HG03108 (cell line): ENCODE results near the gene PNPLA3.

Experiments used
- ATAC-seq: cut with Tn5 transposase; IDR thresholded peaks from one replicate; pipeline ENCODE4 v1.9.1; 2021; ENCODE audit warnings: moderate library complexity; ENCODE audit not compliant: unreplicated experiment

PNPLA3 gene

DNA sequence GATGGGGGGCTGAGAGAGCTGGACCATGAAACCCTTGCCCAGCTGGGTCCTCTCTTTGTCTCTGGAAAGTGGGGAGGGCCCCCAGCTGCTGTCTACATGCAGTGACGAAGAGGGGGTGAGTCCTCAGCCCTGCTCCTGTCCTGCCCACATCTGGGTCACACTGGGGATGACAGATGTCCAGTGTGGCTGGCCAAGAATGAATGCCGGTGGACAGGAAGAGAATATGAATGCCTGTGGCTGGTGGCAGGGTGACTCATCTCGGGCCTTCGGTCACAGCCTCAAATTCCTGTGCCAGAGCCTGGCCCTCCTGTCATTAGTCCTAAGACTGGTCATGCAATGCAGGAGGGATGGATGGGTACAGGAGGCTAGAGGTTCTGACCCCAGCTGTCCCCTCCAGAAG lies 2.2 kb upstream of the PNPLA3 start:
- no peak for ATAC-seq

DNA sequence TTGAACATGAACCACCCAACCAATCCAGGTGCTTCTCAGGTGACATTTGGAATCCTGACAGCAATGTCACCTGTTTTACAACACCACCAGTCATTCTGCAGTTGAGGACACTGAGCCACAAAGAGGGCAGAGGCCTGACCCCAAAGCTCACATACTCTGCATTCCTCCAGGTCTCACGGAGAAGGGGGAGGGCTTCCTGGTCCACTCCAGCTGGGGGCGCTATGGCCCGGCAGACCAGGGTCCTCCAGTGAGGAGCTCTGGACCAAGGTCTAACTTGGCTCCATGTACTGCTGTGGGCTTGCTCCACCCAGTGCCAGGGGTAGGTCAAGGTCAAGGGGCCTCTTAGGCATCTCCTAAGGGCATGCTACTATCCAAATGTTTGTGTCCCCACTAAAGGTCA lies 1.5 kb upstream of the PNPLA3 start:
- no peak for ATAC-seq

DNA sequence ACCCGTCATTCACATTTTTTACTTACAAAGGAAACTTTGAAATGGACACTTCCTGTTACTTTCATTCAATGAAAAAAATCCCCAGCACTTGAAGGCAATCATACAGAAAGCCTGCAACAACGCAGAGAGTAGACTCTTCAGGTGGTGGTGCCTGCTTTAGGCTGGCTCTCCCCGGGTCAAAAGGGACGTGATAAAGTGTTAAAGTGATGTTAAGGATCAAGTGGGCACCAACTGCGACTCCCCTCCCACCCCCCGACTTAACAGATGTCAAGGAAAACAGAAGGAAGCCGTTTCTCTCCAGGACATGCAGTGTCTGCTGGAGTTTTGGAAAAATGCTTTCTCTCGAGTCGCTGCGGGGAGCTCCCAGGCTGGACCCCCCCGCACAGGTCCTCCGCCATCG lies 414 bp upstream of the PNPLA3 start:
- ATAC-seq = no peak

DNA sequence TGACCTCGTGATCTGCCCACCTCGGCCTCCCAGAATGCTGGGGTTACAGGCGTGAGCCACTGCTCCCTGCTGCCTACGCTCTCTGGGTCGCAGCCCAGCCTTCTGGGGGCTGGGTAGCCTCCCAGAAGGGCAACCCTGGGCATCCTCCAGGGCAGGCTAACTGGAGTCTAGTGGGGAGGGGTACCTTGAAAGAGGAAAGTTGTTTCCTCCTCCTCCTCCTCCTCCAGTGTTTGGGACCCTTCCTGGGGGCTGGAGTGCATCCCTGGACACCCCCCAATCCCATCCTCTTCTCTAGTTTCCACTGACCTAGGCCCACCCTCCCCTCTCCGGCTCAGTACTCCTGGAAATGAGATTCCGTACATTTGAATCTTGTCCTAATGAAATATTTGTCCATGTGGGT lies 1.3 kb downstream of the PNPLA3 start:
- ATAC-seq = no peak

DNA sequence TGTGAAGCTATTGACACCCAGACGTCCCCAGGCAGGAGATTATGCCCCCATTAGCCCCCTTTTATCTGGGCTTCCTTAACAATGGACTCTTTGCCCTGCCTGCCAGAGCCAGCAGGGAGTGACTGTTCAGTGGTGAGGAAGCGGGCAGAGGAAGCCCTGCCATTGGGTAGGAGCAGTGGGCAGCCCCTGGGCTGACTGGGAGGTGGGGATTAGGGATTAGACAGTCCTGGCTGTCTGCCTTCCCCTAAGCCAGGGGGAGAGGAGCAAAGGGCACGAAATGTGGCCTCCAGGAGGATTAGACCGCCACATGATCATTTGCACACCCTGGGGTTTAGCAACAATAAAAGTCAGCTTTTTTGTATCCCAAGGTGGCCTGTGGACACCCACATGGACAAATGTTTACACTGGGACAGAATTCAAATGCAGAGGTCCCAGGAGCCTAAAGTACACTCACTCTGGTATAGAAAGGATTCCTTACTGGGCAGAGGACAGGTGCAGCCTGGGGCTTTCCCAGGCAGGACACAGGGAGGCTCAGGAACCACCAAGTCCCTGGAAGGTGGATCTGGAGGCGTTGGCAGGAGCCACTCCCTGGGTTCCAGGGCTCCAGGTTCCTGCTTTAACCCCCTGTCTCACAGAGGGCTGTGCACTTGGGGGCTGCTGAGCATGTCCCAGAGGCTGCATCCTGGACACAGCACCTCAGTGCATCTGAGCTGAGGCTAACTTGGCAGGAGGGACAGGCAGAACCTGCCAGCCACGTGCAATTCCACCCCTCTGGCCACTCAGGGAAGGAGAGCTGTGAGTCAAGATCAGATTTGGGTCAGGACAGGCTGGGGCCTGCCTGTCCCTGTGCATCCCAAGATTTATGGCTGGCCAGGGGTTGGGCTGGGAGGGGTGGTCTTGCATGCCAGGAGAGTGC lies 2.1 kb downstream of the PNPLA3 start:
- ATAC-seq = no peak

DNA sequence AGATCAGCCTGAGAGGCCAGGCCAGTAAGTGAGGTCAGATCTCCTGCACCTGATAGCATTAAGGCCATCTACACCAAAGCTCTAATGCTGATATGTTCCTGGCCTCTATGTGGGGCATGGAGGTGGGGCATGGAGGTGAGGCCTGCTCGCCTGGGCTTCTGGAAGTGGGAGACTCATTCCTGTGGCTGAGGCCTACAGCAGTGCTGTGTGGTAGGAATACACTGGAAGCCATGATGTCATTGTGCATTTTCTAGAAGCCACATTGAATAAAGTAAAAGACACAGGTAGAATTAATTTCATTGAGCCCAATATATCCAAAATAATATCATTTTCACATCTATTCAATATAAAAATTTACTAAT lies 2.7 kb downstream of the PNPLA3 start:
- no peak for ATAC-seq

DNA sequence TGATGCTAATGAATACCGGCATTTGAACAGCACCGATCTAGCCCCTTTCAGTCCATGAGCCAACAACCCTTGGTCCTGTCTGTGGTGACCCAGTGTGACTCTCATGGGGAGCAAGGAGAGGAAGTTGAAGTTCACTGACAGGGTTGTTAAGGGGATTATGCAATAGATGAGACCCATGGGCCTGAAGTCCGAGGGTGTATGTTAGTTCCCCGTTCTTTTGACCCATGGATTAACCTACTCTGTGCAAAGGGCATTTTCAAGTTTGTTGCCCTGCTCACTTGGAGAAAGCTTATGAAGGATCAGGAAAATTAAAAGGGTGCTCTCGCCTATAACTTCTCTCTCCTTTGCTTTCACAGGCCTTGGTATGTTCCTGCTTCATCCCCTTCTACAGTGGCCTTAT lies 4.9 kb downstream of the PNPLA3 start:
- no peak for ATAC-seq

DNA sequence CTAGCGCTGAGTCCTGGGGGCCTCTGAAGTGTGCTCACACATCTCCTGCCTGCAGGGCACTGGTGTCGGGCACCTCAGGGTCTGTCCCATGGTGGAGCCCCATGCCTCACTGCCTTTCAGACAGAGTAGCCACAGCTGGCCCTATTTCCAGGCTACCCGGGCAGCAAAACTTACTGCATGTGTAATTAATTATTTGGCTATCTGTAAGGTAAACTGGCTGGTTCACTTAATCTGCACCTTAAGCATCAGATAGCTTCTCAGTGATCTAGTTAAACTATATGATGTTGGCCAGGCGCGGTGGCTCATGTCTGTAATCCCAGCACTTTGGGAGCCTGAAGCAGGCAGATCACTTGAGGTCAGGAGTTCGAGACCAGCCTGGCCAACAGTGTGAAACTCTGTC lies 5.3 kb downstream of the PNPLA3 start:
- ATAC-seq = no peak

DNA sequence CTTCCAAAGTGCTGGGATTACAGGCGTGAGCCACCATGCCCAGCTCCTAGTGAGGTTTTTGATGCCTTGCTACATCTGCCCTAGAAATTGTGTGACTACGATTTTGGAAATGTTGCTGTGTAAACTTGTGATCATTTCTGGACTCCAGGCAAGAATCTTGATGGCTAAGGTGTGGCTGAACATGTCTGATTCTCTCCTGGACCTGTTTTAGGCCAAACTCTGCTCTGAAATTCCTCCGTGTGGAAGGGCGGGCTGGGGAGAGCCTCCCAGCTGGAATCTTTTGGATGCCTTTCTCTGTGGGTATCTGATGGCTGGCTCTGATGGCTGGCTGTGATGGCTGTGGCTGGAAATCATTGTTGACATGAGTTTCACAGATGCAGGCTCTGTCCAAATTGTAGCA lies 8.2 kb downstream of the PNPLA3 start:
- ATAC-seq = no peak

DNA sequence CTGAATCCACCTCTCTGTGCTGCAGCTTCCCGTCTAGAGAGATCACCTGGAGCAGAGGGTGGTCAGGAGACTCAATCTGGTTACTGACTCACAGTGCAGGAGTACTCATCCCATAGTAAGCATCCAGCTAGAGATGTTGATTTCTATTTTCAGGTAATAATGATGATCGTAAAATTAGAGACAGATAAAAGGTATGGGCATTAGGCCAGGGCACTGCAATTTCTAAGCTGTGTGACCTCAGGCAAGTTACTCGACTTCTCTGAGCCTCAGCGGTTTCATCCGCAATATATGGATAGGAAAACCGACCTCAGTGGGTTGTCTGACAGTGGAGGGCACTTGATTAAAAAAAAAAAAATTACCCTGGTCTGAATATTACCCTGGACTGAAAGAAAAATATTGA lies 17.8 kb downstream of the PNPLA3 start:
- no peak for ATAC-seq

DNA sequence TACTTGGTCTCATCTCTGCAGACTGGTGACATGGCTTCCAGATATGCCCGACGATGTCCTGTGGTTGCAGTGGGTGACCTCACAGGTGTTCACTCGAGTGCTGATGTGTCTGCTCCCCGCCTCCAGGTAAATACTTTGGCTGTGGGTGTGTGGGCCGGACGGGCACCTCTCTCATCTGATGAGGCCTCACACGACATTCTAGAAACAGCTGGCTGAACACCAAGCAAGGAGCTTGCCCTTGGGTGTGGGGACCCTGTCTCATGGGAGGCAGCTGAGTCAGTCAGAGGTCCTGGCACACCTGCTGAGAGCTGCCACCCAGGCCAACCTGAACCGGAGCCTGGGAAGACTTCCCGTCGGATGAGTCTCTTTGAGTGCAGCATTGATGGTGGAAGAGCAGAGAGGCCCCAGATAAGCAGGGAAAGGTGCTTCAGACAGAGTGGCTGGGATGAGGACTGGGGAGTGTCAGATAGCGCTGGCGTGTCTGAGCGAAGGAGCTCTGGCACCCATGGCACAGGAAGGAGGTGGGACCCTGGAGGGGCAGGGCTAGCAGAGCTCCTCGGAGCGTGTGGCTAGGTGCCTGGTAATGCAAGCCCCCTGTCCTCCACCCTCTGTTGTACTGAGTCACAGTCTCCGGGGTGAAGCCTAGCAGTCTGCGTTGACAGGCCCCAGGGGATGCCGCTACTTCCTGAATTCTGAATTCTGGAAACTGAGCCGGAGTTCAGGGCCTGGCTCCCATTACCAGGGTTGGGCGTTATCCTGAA lies 21.2 kb downstream of the PNPLA3 start:
- no peak for ATAC-seq

DNA sequence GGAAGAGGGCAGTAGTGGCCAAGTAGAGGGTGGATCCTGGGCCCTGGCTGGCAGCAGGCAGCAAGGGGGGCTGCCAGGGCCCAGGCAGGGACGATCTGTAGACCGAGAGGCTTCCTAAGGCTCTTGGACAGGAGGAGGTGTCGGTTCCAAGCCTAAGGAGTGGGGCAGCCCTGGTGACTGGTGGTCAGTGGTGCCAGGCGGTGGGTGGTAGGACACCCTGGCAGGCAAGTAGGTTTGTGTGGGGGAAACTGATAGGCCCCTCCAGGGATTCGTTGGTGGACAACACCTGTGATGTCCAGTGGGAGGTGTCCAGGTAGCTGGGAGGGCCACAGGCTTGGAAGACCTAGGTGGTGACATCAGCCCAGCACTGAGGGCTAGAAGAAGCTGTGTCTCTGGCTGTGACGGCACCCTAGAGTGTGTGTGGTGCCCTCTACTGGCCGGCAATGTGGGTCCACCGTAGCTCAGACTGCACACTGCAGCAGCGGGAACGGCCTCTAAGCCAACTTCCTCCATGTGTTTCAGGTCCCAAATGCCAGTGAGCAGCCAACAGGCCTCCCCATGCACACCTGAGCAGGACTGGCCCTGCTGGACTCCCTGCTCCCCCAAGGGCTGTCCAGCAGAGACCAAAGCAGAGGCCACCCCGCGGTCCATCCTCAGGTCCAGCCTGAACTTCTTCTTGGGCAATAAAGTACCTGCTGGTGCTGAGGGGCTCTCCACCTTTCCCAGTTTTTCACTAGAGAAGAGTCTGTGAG lies 22.2 kb downstream of the PNPLA3 start:
- ATAC-seq = no peak

DNA sequence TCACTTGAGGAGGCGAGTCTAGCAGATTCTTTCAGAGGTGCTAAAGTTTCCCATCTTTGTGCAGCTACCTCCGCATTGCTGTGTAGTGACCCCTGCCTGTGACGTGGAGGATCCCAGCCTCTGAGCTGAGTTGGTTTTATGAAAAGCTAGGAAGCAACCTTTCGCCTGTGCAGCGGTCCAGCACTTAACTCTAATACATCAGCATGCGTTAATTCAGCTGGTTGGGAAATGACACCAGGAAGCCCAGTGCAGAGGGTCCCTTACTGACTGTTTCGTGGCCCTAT lies 22.7 kb downstream of the PNPLA3 start:
- no peak for ATAC-seq

DNA sequence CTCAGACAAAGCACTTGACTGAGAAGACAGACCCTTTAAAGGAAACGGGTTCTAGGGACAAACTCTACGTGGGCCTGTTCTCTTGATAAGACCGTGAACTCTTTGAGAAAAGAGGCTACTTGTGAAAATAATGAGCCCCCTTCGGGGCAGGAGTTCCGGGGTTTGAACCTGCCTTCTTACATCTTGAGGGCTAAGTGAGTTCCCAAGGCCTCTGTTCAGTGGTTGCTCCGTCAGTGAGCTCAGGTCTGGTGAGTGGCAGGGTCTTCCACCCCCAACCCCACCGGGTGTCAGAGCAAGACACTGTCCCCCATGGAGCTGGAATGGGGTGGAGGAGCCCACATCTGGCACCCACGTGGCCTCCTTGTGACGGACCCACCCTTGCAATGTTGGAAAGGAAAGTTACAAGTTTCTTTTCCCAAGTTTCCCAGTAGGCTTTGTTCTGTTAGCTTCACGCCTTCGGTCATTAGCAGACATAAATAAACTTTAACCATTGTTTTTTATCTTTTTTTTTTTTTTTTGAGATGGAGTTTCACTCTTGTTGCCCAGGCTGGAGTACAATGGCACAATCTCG lies 25.3 kb downstream of the PNPLA3 start:
- no peak for ATAC-seq

DNA sequence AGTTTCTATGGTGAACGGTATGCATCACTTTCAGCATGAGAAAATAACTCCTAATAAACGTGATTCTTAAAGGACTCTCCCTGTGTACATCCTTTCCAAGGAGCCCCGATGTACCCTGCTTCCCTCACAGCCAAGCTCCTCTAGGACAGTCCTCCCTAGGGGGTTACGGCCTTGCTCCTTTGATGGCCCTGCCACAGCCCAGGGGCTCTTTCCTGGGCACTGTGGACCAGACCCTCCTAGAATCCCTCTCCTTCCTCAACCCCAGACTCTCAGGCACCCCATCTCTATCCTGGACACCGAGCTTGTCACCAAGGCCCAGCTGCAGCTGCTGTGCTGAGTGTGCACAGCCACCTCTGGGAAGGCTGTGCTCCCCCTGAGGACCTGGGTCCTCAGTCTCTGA lies 27.8 kb downstream of the PNPLA3 start:
- ATAC-seq = no peak

DNA sequence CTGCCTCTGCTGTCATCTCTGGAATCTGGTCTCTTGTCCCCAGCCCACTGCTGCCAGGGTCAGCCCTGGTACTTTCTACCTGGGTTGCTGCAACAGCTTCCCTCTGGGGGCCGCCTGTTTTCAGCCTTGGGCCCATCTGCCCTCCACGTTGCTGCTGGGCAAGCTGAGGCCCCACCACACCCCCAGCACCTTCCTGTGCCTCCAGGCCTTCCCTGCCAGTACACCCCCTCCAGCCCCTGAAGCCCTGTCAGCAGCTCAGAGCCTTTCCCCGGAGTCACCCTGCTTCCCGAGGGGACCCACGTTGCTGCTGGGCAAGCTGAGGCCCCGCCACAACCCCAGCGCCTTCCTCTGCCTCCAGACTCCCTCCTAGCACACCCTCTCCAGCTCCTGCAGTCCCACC lies 28.4 kb downstream of the PNPLA3 start:
- ATAC-seq = no peak

DNA sequence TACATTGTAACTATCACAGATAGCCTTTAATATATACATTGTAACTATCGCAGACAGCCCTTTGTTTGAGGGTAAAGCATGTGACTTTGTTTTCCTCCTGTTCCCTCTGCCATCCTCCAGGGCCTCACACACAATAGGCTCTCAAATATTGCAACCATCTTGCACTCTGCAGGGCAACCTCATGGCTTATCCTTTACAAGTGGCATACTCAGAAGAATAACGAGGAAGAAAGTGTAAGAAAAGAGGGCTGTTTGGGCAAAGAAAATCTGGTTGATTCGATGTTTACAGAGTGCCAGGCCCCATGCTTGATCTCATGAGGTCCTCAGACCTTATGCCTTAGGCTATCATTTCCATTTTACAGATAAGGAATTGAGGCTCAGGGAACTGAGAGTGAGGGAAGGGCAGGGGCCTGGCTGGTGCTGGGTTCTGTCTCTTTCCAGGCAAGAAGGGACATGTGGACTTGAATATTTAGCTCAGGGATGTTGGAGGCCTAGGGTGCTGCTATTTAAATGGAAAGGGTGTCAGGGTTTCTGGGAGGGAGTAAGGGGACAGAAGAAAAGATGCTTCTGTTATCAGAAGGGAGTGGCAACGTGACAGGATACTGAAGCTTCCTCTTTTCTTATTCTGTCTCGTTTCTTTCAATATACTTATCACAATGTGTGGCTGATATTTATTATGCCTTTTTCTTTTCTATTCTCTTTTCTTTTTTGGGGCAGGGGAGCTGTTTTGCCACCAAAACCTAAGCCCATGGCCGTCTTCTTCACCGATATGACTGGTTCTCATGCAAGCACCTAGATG lies 30.6 kb downstream of the PNPLA3 start:
- no peak for ATAC-seq

DNA sequence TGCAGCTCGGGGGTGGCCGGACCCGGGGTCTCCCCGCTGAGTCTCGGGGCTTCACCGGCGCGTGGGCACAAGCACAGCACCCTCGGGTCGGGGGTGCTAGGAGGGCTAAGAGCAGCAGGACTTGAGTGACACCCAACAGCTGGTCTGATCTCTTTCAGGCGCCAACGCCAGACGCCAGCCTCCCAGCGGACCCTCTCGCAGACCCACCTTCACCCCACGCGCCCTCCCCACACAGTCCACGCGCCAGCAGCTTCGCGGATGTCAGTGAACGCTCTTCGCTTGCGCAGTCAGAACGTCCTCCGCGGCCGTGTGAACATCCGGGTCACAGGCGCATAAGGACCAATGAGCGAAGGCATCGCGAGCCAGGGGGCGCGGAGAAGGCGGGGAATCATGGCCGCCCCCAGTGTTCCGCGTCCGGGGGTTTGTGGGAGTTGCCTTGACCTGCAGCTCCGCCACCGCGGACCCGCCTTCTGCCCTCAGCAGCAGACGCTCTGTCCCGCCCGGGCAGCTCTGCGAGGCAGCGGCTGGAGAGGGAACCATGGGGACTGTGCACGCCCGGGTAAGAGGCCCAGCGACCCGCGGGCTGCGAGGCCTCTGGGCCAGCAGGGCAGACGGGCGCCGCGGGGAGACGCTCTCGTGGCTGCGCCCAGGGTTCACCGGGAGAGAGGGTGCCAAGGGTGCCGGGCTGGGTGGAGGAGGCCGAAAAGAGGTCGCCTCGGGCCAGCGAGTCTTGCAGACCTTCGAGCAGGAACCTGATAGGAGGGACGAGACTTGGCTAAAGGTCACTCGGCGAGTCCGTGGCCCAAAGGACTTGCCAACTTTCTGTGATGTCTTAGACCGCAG lies 31.7 kb downstream of the PNPLA3 start, which contains the start of gene SAMM50:
Gene SAMM50 (plus strand): TSS at position 403 of the 843 bp plus-strand sequence. CDS start 136 bp downstream, at position 539.
- ATAC-seq = peak; percentile 92

DNA sequence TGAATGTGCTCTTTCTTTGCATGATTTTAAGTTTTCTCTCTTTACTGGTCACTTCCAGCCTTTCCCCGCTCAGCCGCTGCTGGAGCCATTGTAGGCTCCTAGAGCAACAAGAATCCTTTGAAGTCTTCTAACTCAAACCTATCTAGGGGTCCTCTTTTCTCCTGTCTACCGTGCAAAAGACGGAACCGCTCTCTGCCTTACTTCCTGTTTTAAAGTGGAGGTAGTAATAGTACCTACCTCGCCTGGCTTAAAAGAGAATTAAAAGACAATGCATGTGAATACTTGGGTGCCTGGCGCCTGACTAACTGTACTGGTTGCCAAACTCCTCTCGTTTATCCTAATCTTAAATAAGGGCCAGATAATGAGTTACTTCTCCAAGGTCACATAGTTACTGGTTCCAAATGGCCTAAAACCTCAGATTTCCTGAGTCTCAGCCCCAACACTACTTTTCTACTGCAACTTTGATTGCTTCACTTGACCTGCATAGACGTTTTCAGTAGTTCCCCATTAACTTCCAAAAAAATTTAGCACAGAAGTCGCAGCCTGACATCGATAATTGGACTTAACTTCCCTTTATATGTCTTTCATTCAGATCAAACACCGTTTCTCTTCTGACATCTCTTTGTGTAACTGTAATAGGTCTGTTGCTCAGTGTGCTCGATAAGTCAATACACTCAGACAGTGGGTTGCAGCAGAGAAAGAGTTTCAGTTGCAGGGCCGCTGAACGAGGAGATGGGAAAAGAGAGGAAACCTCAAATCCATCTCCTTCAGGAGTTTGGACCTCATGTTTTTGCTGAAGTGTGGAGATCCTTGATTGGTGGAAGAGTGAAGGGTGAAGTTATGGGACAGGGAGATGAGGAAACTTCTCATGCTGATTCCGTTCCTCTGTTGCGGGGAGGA lies 32.5 kb downstream of the PNPLA3 start:
- no peak for ATAC-seq
